A673 (cell line): ENCODE data around the gene MNAT1.

Experiments
- EZH2 ChIP-seq: fragments of 200-600 bp; sonication (generic); IDR thresholded peaks from 2 replicates; pipeline ENCODE4 v1.6.1; 2017; ENCODE audit warnings: borderline replicate concordance, low read depth, mild to moderate bottlenecking, mixed read lengths, antibody characterized with exemption, low read length; ENCODE audit not compliant: poor library complexity, severe bottlenecking
- TF ChIP-seq, protein P1 (sequence below): fragments of 300-800, 200-600 bp; sonication (generic); conservative IDR thresholded peaks from 2 replicates; pipeline ENCODE4 v1.5.1; 2017; ENCODE audit warnings: low read depth, mild to moderate bottlenecking, antibody characterized with exemption, low read length, moderate library complexity, mixed read lengths

DNA sequence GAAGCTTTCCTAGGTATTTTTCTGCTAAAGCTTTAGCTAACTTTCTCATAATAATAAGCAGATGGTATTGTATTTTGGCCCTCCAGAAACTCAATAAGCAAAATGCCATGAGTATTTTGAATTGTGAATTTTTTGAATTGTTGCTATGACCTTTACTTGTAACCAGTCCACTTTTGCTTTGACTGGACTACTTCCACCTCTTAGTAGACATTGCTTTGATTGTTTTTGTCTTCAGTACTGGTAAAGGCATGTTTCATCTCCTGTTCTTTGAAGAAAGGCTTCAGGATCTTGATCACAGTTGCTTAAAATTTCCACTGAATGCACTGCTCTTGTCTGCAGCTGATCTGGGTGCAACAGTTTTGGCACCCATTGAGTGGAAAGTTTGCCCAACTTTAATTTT lies 144.0 kb downstream of the MNAT1 start:
- TF ChIP-seq EZH2 = no peak
- TF ChIP-seq, protein P1, sequence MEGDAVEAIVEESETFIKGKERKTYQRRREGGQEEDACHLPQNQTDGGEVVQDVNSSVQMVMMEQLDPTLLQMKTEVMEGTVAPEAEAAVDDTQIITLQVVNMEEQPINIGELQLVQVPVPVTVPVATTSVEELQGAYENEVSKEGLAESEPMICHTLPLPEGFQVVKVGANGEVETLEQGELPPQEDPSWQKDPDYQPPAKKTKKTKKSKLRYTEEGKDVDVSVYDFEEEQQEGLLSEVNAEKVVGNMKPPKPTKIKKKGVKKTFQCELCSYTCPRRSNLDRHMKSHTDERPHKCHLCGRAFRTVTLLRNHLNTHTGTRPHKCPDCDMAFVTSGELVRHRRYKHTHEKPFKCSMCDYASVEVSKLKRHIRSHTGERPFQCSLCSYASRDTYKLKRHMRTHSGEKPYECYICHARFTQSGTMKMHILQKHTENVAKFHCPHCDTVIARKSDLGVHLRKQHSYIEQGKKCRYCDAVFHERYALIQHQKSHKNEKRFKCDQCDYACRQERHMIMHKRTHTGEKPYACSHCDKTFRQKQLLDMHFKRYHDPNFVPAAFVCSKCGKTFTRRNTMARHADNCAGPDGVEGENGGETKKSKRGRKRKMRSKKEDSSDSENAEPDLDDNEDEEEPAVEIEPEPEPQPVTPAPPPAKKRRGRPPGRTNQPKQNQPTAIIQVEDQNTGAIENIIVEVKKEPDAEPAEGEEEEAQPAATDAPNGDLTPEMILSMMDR = no peak
